ENCODE data around the gene CNBD2.
"Not testable (repeated sequence)": the region's sequence is repeated elsewhere in the genome, so short reads cannot be mapped to it uniquely, and the experiment has no call there.

CNBD2 gene

GRCh38 chr20:36049408-36049807 lies 81.0 kb downstream of the CNBD2 start:
- not testable (repeated sequence) for H3K9me3 ChIP-seq (ENCODE audit: control insufficient read depth, low read length); H3K27me3 ChIP-seq (replicated peaks; ENCODE audit: control insufficient read depth, insufficient read depth, low read length); DNase-seq (ENCODE audit: low read depth); H3K36me3 ChIP-seq (ENCODE audit: control insufficient read depth, insufficient read depth, low read length, severe bottlenecking)
- Histone ChIP-seq H3K9ac (ENCODE audit: low read length) (peak overlapping the region; percentile 72), H3K4me1 (ENCODE audit: control insufficient read depth, insufficient read depth, low read length) (peaks cover 13% of the 10 kb centered on the region), H3K4me3 (ENCODE audit: low read length) (peak overlapping the region; percentile 92)

DNA sequence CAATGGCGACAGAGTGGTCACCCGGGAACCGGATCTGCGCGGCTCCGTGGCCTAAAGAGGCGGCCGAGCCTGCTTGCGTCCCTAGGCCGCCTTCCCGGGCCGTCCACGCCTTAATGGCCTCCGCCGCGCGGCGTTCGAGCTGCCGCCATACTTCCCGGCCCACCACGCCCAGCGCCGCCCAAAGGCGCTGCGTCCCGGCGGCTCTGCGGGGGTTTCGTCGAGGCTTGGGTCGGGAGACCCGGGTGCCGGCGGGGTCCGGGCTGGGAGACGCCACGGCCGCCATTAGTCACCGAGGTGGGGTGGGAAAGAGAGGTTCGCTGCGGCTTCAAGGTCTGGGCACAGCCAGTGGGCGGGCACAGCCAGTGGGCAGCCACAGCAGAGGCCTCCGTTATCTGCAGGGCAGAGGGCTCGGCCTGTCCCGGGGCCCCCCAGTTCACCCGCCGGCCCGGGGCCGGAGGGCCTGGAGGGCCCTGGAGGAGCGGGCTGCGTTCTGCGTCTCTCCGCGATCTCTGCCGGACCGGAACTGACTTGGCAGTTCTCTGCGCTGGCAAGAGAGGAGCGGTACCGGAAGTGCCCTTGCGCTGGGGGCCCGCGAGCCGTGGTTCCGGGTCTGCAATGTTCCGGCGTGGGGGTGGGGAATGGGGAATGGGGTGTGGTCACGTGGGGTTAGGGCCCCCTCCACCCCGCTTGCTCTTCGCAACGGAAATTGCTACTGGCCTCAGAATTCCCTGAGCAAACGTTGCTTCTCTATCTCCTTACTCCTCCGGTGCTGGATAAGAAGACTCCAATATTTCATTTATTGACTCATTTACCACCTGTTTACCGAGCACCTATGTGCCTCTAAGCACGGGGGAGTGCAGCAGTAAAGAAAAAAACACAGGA lies 82.3 kb downstream of the CNBD2 start:
- H3K27me3 ChIP-seq (replicated peaks; ENCODE audit: control insufficient read depth, insufficient read depth, low read length): no peaks in the 10 kb centered on the region
- DNase-seq (ENCODE audit: low read depth): peak; percentile 93
- H3K9me3 ChIP-seq (ENCODE audit: control insufficient read depth, low read length): no peaks in the 10 kb centered on the region
- peak overlapping the region; percentile 92 for H3K4me3 ChIP-seq (ENCODE audit: low read length)
- peak overlapping the region; percentile 100 for H3K9ac ChIP-seq (ENCODE audit: low read length)
- H3K36me3 ChIP-seq (ENCODE audit: control insufficient read depth, insufficient read depth, low read length, severe bottlenecking): peaks cover 5% of the 10 kb centered on the region
- H3K4me1 ChIP-seq (ENCODE audit: control insufficient read depth, insufficient read depth, low read length): peaks cover 13% of the 10 kb centered on the region

DNA sequence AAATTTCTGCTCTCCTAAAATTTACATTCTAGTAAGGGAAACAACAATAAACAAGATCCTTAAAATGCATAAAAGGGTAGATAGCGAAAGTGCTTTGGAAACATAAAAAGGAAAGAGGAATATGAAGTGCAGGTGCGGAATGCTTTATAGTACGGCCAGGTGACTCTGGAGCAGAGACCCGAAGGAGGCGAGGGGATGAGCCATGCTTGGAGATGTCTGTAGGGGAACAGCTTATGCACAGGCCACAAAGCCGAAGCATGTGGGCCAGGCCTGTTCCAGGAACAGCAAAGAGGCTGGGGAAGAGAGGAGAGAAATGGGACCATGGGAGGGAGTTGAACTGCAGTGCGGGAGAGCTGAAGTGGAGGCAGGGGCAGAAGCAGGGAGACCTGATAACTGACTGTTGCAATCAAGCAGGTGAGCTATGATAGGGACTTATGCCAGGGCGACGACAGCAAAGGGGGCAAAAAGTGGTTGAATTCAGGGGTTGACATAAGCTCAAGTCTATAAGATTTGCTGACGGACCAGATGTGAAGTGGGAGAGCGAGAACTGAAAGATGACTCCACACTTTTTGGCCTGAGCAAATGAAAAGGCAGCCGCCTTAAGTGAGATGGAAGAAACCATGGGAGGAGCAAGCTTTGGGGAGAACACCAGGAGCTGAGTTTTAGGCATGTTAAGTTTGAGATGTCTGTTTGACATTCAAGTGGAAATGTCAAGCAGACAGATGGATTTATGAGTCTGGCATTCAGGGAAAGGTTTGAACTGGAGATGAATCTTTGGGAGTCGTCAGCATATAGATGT lies 83.1 kb downstream of the CNBD2 start:
- Histone ChIP-seq H3K36me3 (ENCODE audit: control insufficient read depth, insufficient read depth, low read length, severe bottlenecking) (peaks cover 5% of the 10 kb centered on the region), H3K4me3 (ENCODE audit: low read length) (peak overlapping the region; percentile 92), H3K27me3 (replicated peaks; ENCODE audit: control insufficient read depth, insufficient read depth, low read length) (no peaks in the 10 kb centered on the region), H3K4me1 (ENCODE audit: control insufficient read depth, insufficient read depth, low read length) (peaks cover 13% of the 10 kb centered on the region), H3K9ac (ENCODE audit: low read length) (peak overlapping the region; percentile 100), H3K9me3 (ENCODE audit: control insufficient read depth, low read length) (no peaks in the 10 kb centered on the region)
- no peak for DNase-seq (ENCODE audit: low read depth)

DNA sequence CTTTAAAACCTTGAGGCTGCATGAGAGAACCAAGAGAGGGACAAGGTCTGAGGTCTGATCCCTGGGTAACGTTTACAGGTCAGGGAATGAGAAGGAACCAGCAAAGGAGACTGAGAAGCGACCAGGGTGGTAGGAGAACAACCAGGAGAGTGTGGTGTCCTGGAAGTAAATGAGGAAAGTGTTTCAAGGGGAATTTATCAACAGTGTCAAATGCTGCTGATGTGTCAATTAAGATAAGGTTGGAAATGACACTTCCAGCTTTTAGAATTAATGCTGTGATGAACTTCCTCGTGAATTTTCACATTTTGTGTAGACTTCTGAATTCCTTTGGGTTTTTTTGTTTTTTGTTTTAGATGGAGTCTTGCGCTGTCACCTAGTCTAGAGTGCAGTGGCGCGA lies 83.7 kb downstream of the CNBD2 start:
- Histone ChIP-seq H3K9me3 (ENCODE audit: control insufficient read depth, low read length) (no peaks in the 10 kb centered on the region), H3K4me1 (ENCODE audit: control insufficient read depth, insufficient read depth, low read length) (peaks cover 10% of the 10 kb centered on the region), H3K4me3 (ENCODE audit: low read length) (no peak overlapping the region), H3K36me3 (ENCODE audit: control insufficient read depth, insufficient read depth, low read length, severe bottlenecking) (peaks cover 5% of the 10 kb centered on the region), H3K27me3 (replicated peaks; ENCODE audit: control insufficient read depth, insufficient read depth, low read length) (no peaks in the 10 kb centered on the region), H3K9ac (ENCODE audit: low read length) (no peak overlapping the region)
- DNase-seq (ENCODE audit: low read depth): no peak

- H3K9me3 ChIP-seq (ENCODE audit: control insufficient read depth, low read length); H3K27me3 ChIP-seq (replicated peaks; ENCODE audit: control insufficient read depth, insufficient read depth, low read length); DNase-seq (ENCODE audit: low read depth); H3K4me3 ChIP-seq (ENCODE audit: low read length); H3K9ac ChIP-seq (ENCODE audit: low read length); H3K4me1 ChIP-seq (ENCODE audit: control insufficient read depth, insufficient read depth, low read length); H3K36me3 ChIP-seq (ENCODE audit: control insufficient read depth, insufficient read depth, low read length, severe bottlenecking): not testable (repeated sequence)
Observed at GRCh38 chr20:36053863-36054518, 85.6 kb downstream of the CNBD2 start.

- no peak overlapping the region for H3K4me3 ChIP-seq (ENCODE audit: low read length)
- H3K9ac ChIP-seq (ENCODE audit: low read length): no peak overlapping the region
- no peaks in the 10 kb centered on the region for H3K9me3 ChIP-seq (ENCODE audit: control insufficient read depth, low read length)
- H3K4me1 ChIP-seq (ENCODE audit: control insufficient read depth, insufficient read depth, low read length): peaks cover 4% of the 10 kb centered on the region
- no peaks in the 10 kb centered on the region for H3K36me3 ChIP-seq (ENCODE audit: control insufficient read depth, insufficient read depth, low read length, severe bottlenecking)
- H3K27me3 ChIP-seq (replicated peaks; ENCODE audit: control insufficient read depth, insufficient read depth, low read length): no peaks in the 10 kb centered on the region
- DNase-seq (ENCODE audit: low read depth): no peak
Observed at GRCh38 chr20:36055145-36055544, 86.8 kb downstream of the CNBD2 start.

DNA sequence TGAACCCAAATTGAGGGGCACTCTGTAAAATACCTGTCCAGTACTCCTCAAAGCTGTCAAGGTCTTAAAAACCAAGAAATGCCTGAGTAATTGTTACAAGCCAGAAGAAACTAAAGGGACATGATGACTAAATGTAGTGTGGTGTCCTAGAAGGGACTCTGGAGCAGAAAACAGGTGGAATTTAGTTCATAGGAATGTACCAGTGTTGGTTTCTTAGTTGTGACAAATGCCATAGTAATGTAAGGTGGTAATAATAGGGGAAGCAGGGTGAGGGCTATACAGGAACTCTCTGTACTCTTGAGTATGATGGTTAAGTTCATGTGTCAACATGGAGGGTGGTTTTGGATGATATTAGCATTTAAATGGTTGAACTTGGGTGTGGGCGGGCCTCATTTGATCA lies 92.3 kb downstream of the CNBD2 start:
- H3K4me3 ChIP-seq (ENCODE audit: low read length): no peak overlapping the region

DNA sequence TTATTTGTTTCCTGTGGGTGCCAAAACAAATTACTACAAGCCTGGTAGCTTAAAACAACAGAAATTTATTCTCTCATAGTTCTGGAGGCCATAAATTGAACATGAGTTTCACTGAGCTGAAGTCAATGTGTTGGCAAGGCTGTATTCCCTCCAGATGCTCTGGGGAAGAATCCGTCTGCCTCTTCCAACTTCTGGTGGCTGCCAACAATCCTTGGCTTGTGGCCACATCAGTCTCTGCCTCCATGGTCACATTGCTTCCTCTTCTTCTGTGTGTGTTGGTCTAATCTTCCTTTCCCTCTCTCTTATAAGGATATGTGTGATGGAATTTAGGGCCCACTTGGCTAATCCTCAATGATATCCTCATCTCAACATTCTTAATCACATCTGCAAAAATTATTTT lies 93.4 kb downstream of the CNBD2 start:
- H3K36me3 ChIP-seq (ENCODE audit: control insufficient read depth, insufficient read depth, low read length, severe bottlenecking): no peaks in the 10 kb centered on the region
- H3K9ac ChIP-seq (ENCODE audit: low read length): no peak overlapping the region
- H3K4me1 ChIP-seq (ENCODE audit: control insufficient read depth, insufficient read depth, low read length): peaks cover 34% of the 10 kb centered on the region
- no peaks in the 10 kb centered on the region for H3K9me3 ChIP-seq (ENCODE audit: control insufficient read depth, low read length)
- H3K27me3 ChIP-seq (replicated peaks; ENCODE audit: control insufficient read depth, insufficient read depth, low read length): no peaks in the 10 kb centered on the region
- DNase-seq (ENCODE audit: low read depth): no peak
- no peak overlapping the region for H3K4me3 ChIP-seq (ENCODE audit: low read length)

More for the DNA sequence above, 92.3 kb downstream of the CNBD2 start:
- H3K27me3 ChIP-seq (replicated peaks; ENCODE audit: control insufficient read depth, insufficient read depth, low read length): no peaks in the 10 kb centered on the region
- peaks cover 34% of the 10 kb centered on the region for H3K4me1 ChIP-seq (ENCODE audit: control insufficient read depth, insufficient read depth, low read length)
- no peak overlapping the region for H3K9ac ChIP-seq (ENCODE audit: low read length)
- H3K36me3 ChIP-seq (ENCODE audit: control insufficient read depth, insufficient read depth, low read length, severe bottlenecking): no peaks in the 10 kb centered on the region
- no peaks in the 10 kb centered on the region for H3K9me3 ChIP-seq (ENCODE audit: control insufficient read depth, low read length)
- no peak for DNase-seq (ENCODE audit: low read depth)

DNA sequence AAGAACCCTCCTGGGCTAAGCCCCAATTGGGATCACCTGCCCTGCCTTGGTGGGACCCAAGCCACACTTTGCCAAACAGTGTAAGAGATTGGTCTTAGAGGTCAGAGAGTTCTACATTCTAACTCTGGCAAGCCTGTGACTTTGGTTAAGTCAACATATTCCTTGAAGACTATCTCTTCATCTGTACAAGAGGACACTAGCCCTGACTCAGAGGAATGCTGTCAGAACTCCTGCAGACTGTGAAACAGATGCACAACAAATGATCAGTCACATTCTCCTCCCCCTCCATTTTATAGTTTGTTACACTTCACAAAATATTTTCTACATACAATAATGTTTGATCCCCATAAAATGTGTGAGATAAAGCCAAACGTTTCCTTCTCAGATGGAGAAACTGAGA lies 94.4 kb downstream of the CNBD2 start:
- Histone ChIP-seq H3K4me3 (ENCODE audit: low read length) (no peak overlapping the region), H3K9me3 (ENCODE audit: control insufficient read depth, low read length) (no peaks in the 10 kb centered on the region), H3K9ac (ENCODE audit: low read length) (no peak overlapping the region), H3K4me1 (ENCODE audit: control insufficient read depth, insufficient read depth, low read length) (peaks cover 34% of the 10 kb centered on the region), H3K27me3 (replicated peaks; ENCODE audit: control insufficient read depth, insufficient read depth, low read length) (no peaks in the 10 kb centered on the region), H3K36me3 (ENCODE audit: control insufficient read depth, insufficient read depth, low read length, severe bottlenecking) (no peaks in the 10 kb centered on the region)
- DNase-seq (ENCODE audit: low read depth): peak; percentile 35

- Histone ChIP-seq H3K9ac (ENCODE audit: low read length) (peak overlapping the region; percentile 81), H3K9me3 (ENCODE audit: control insufficient read depth, low read length) (no peaks in the 10 kb centered on the region), H3K27me3 (replicated peaks; ENCODE audit: control insufficient read depth, insufficient read depth, low read length) (no peaks in the 10 kb centered on the region), H3K4me1 (ENCODE audit: control insufficient read depth, insufficient read depth, low read length) (peaks cover 34% of the 10 kb centered on the region), H3K4me3 (ENCODE audit: low read length) (peak overlapping the region; percentile 78), H3K36me3 (ENCODE audit: control insufficient read depth, insufficient read depth, low read length, severe bottlenecking) (no peaks in the 10 kb centered on the region)
- peak; percentile 27 for DNase-seq (ENCODE audit: low read depth)
Observed at GRCh38 chr20:36063916-36064657, 95.7 kb downstream of the CNBD2 start.
